GM20431 (cell line): ENCODE data around the gene GALNT10.

Experiments
- in situ Hi-C: fragments of 300-500 bp; cut with MseI, MboI; formaldehyde crosslinking; loops from one replicate; pipeline ENCODE4 v1.15.0; 2020; ENCODE audit warnings: low sequenced_read_pairs; ENCODE audit not compliant: unreplicated experiment

GALNT10 gene

GRCh38 chr5:154278908-154279307 lies 88.4 kb downstream of the GALNT10 start:
- in situ Hi-C loops, result no loop called here

GRCh38 chr5:154284433-154284832 lies 93.9 kb downstream of the GALNT10 start:
- in situ Hi-C loops, result no loop called here

GRCh38 chr5:154285661-154286408 lies 95.3 kb downstream of the GALNT10 start:
- in situ Hi-C loops, result no loop called here

GRCh38 chr5:154286557-154286956 lies 96.0 kb downstream of the GALNT10 start:
- in situ Hi-C loops, result no loop called here

GRCh38 chr5:154287136-154287535 lies 96.6 kb downstream of the GALNT10 start:
- in situ Hi-C loops, result no loop called here

- in situ Hi-C loops, result no loop called here
Measured at GRCh38 chr5:154288145-154288544, 97.6 kb downstream of the GALNT10 start.

- in situ Hi-C loops, result no loop called here
Measured at GRCh38 chr5:154291917-154292316, 101.4 kb downstream of the GALNT10 start.

GRCh38 chr5:154293219-154293618 lies 102.7 kb downstream of the GALNT10 start:
- in situ Hi-C loops, result no loop called here

GRCh38 chr5:154295551-154295950 lies 105.0 kb downstream of the GALNT10 start:
- in situ Hi-C loops, result no loop called here

- in situ Hi-C loops, result no loop called here
Measured at GRCh38 chr5:154296525-154297159, 106.1 kb downstream of the GALNT10 start.

GRCh38 chr5:154298065-154298464 lies 107.5 kb downstream of the GALNT10 start:
- in situ Hi-C loops, result no loop called here

- in situ Hi-C loops, result no loop called here
Measured at GRCh38 chr5:154300207-154300883, 109.8 kb downstream of the GALNT10 start.

- in situ Hi-C loops, result no loop called here
Measured at GRCh38 chr5:154301726-154302125, 111.2 kb downstream of the GALNT10 start.

GRCh38 chr5:154302161-154302560 lies 111.6 kb downstream of the GALNT10 start:
- in situ Hi-C loops, result no loop called here

- in situ Hi-C loops, result no loop called here
Measured at GRCh38 chr5:154303133-154303532, 112.6 kb downstream of the GALNT10 start.

- in situ Hi-C loops, result no loop called here
Measured at GRCh38 chr5:154308443-154309370, 118.2 kb downstream of the GALNT10 start.

GRCh38 chr5:154309371-154309745 lies 118.8 kb downstream of the GALNT10 start:
- in situ Hi-C loops, result no loop called here

- in situ Hi-C loops, result no loop called here
Measured at GRCh38 chr5:154309805-154310204, 119.3 kb downstream of the GALNT10 start.

GRCh38 chr5:154311362-154311761 lies 120.8 kb downstream of the GALNT10 start:
- in situ Hi-C loops, result no loop called here

- in situ Hi-C loops, result no loop called here
Measured at GRCh38 chr5:154312000-154312399, 121.5 kb downstream of the GALNT10 start.
